GM21423 (cell line): ENCODE results near the gene GLIS2.
A peak's percentile ranks its signal among the peaks of the same experiment; 100 is the strongest.

Experiments
- ATAC-seq: cut with Tn5 transposase; IDR thresholded peaks from one replicate; pipeline ENCODE4 v1.9.1; 2021; ENCODE audit warnings: mild to moderate bottlenecking, moderate library complexity; ENCODE audit not compliant: unreplicated experiment

Gene GLIS2

DNA sequence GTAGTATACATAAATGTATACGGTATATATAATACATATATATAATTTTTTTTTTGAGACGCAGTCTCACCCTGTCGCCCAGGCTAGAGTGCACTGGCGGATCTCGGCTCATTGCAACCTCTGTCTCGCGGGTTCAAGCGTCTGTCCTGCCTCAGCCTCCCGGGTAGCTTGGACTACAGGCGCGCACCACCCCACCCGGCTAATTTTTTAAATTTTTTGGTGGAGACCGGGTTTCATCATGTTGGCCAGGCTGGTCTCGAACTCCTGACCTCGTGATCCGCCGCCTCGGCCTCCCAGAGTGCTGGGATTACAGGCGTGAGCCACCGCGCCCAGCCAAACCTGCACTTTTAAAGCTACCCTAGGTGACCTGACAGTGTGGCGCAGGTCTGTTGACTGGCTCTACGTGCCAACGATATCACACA is 34.5 kb downstream of the GLIS2 start:
- ATAC-seq: no peak

- peak; percentile 93 for ATAC-seq
Measured at GRCh38 chr16:4350787-4351659, 35.2 kb downstream of the GLIS2 start, which contains the start of gene PAM16. Gene PAM16, minus strand, starts transcription at chr16:4351321. Its CDS starts 87 bp downstream, at chr16:4351234.

- no peak for ATAC-seq
Measured at GRCh38 chr16:4351880-4352279, 36.0 kb downstream of the GLIS2 start.

- ATAC-seq: no peak
Measured at GRCh38 chr16:4352843-4353242, 37.0 kb downstream of the GLIS2 start.

DNA sequence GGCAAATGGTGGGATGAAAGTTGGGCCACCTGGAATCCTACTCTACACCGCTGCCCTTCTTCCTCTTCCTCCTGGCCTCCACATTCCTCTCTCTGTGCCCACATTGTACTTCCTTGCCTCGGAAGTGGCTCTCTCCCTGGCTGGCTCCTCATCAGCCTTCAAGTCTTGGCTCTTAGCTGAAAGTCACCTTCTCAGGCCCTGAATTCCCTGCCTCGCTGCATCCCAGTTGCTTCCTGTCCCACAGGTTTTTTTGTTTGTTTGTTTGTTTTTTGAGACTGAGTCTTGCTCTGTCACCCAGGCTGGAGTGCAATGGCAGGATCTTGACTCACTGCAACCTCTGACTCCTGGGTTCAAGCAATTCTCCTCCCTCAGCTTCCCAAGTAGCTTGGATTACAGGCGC is 37.8 kb downstream of the GLIS2 start:
- no peak for ATAC-seq

DNA sequence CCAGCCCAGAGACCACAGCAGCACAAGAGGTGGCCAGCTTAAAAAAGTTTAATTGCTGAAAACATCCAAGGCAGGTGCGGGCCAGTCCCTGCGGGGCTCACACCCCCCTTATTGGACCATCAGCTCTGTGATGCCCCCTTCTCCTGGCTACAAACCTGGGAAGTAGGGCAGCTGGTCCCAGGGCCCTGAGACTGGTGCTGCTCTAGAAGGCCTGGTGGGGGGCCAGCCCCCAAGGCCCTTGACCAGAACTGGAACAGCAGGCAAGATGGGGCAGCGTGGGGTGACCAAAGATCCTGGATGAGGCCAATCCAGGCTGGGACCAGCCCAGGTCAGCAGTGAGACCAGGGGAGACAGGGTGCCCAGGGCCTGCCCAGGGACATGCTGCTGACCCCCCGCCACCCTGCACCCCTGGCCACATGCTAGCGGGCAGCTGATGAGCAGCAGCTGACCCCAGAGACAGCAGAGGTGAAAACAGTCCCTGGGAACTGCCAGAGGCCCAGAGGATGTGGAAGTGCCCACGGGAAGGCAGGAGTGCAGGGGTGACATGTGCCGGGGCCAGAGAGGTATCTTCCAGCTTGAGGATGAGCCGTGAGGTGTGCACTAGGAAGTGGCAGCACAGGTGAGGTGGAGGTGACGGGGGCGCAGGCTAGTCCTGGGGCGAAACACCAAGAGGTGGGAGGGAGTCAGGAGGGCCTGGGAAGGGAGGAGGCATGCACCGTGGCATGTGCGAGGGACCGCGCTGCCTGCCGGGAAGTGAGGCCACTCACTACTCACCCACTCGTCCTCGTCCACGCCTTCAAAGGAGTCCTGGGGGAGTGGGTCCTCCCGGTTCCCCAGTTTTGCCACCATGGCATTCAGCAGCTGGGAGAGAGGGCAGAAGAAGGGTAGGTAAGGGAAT is 38.9 kb downstream of the GLIS2 start:
- no peak for ATAC-seq

DNA sequence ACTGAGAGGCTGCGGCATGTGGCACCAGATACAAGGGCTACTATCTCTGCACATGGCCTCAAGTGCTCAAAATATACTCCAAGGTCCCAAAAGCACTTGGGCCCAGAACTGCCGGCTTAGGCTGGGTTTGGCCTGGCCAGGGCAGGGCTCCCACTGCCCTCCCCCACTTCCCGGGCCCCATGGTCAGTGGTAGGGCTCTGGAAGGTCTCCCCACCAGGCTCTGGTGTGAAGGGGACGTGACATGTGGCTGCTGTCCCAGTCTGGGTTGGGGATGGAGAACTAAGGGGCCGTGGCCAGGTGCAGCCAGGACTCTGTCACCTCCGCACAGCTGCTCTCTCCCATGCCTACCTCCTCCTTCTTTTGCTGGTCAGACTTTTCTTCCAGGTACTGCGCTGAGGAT is 41.0 kb downstream of the GLIS2 start:
- ATAC-seq: no peak

GRCh38 chr16:4358236-4358635 is 42.4 kb downstream of the GLIS2 start:
- no peak for ATAC-seq

DNA sequence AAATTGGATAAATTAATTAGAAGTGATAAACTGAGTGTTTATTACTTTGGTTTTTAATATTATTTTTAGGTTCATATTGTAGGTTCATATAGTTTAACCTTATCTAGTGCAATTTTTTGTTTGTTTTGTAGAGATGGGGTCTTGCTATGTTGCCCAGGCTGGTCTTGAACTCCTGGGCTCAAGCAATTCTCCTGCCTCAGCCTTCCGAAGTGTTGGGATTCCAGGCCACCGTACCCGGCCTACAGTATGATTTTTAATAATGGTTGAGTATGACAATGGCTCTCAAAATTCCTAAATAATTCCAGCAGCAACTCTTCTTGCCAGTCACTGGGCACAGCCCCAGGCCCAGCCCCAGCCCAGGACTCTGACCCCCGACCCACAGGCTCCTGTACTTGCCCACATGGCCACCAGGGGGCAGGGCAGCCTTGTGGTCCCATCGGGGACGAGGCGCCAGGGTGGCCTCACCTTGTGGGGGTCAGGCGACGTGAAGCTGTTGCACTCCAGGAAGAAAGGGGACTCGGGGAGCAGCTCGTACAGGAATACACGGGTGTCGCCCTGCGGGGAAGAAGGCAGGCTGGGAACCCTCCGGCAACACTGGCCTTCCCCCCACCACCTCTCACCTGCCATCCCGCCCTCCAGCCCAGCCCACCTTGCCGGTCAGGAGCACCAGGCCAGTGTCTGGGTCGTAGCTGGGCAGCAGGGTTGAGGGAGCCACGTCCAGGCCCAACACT is 43.1 kb downstream of the GLIS2 start:
- no peak for ATAC-seq

DNA sequence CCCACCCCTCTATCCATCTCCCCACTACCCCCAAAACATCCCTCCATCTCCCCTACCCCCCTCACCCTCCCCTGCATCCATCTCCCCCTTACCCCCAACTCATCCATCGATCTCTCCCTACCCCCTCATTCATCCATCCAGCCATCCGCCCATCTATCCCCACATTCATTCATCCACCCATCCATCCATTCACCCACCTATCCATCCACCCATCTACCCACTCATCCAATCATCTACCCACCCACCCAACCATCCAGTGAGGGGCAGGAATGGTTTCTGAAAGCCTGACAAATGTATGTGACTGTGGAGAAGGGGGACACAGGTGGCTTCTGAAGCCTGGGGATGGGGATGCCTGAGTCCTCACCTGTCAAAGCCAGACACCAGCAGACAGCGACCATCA is 44.0 kb downstream of the GLIS2 start:
- ATAC-seq: no peak

- ATAC-seq: no peak
Measured at GRCh38 chr16:4360538-4361021, 44.7 kb downstream of the GLIS2 start.

DNA sequence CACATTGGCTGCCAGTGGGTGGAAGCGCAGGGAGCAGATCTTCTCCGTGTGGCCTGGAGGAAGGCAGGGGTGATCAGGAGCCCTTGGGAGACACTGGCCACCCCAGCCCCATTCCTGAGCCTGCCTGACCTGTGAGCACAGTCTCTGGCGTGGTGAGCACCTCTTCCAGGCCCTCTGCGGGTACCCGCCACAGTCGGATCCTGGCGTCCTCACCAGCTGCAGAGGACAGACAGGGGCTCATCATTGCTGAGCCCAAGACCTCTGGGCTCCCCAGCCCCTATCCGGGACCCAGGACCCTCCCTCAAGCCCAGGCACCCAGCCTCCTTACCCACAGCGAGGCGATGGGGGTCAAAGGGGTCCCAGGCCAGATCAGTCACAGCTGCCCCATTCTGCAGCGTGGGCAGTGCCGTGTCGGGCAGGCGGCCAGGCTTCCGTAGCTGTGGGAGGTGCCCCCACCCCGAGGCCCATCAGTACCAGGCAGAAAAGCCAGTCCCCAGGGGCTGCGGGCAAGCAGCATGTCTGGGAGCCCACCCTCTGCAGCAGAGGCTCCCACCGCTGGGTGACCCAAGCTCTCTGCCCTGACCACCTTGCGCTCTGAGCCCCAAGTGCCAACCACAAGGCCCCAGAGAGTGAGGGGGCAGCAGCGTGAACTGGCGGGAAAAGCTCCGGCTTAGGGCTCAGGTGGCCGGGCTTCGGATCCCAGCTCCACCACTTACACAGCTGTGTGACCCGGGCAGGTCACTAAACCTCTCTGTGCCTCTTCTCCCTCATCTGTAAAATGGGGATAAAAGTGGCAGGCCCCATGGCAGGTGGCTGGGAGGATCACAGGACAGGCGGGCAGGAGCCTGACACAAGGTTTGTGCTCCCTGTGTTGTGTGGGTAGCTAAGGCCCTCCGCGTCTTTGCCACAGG is 45.4 kb downstream of the GLIS2 start:
- ATAC-seq: no peak

DNA sequence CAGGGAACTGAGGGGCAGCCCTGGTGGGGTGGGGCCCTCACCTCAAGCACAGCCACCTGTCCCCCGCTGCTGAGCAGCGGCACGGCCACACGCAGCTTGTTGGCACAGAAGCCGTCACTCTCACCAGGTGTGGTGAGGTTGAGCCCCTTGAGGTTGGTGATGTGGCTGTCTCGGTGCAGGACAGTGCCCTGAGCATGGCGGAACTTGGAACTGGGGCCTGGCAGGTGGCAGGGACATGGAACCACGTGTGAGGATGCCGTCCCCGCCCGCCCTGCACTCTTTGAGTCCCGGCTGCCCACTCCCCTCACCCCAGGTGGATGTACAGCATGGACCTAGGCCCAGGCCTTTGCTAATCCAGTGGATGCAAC is 46.1 kb downstream of the GLIS2 start:
- ATAC-seq: no peak

DNA sequence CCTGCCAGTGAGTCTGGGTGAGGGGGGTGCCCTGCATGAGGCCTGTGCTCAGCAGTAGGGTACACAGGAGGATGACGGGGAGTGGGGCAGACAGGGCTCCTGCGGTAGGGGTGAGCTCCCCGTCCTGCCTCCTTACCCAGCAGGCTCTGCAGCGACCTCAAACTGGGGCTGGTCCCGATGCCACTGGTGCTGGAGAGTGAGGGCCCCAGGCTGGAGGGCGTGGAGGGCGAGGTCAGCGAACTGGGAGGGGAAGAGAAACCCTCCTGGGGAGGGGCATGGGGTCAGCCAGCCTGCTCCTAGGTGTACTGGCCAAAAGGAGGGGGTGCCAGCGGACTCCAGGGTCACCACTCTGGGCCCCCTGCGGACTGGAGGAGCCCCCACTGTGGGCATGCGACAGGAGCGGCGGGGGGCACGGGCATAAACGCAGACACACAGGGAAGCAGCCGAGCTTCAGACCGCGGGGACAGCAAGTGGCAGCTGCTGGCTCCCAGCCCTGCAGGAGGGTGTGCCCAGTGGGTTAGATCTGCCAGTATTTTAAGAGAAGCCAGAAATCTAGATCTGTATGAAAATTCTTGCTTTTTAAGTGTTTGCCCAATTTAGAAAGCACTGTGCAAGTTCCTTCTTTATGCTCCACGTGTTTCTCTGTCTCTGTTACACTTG is 46.7 kb downstream of the GLIS2 start:
- no peak for ATAC-seq

- ATAC-seq: no peak
Measured at GRCh38 chr16:4364196-4365013, 48.5 kb downstream of the GLIS2 start.

- ATAC-seq: no peak
Measured at GRCh38 chr16:4365014-4365406, 49.1 kb downstream of the GLIS2 start.

DNA sequence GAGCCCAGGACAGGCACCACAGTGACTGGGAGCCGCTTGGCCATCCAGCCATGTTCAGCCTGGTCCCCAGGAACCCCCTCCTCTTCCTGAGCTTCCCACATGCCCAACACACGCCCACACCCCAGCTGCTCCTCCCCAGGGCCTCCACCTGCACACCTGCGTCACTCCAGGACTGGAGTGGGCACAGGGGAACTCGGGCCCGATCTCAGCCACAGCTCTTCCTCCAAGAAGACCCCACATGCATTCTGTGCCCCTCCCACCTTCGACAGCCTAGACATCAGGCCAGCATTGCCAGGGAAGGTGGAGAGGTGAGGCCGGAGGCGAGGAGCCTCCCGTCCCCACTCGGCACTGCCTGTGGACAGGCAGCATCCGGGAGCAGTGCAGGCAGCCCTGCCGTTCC is 49.7 kb downstream of the GLIS2 start:
- ATAC-seq: no peak

GRCh38 chr16:4366016-4366415 is 50.1 kb downstream of the GLIS2 start:
- no peak for ATAC-seq
